HG03442 (cell line): ENCODE data around the gene TBL1XR1.
"Not testable (repeated sequence)": the region's sequence is repeated elsewhere in the genome, so short reads cannot be mapped to it uniquely, and the experiment has no call there.

ENCODE experiments used
- ATAC-seq: cut with Tn5 transposase; IDR thresholded peaks from one replicate; pipeline ENCODE4 v1.9.1; 2021; ENCODE audit warnings: mild to moderate bottlenecking, moderate library complexity; ENCODE audit not compliant: unreplicated experiment

Gene TBL1XR1

GRCh38 chr3:177185035-177185574 lies 12.2 kb downstream of the TBL1XR1 start:
- ATAC-seq = peak; percentile 22

GRCh38 chr3:177184602-177185001 lies 12.7 kb downstream of the TBL1XR1 start:
- ATAC-seq = peak; percentile 93

DNA sequence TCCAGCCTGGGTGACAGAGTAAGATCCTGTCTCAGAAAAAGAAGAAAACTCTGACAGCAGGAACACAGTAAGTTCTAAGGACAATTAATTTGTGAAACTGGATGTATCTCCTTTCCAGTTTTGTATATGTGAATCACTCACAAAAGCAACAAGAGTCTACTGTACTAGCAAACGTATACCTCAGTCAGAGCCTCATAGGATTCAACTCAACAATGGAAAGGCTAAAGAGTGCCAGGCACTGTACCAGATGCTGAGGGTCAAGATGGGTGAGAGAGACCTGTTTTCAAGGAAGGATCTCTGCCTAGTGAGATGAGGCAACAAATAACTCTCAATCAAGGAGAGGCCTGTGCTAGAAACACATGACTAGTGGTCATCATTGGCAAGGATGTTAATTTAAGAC lies 14.9 kb downstream of the TBL1XR1 start:
- no peak for ATAC-seq

- no peak for ATAC-seq
Observed at GRCh38 chr3:177181418-177181817, 15.9 kb downstream of the TBL1XR1 start.

DNA sequence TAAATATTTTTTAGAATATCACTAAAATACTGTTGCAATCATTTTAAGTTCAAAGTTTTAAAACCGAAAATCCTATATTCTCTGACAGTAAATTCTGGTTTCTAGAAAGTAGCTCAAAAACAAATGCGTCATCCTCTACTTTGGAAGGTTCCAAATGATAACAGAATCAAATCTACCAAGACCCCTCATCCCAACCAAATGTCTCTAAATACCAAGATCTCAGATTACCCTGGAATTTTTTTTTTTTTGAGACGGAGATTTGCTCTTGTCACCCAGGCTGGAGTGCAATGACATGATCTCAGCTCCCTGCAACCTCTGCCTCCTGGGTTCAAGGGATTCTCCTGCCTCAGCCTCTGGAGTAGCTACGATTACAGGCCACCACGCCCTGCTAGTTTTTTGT lies 16.8 kb downstream of the TBL1XR1 start:
- no peak for ATAC-seq

DNA sequence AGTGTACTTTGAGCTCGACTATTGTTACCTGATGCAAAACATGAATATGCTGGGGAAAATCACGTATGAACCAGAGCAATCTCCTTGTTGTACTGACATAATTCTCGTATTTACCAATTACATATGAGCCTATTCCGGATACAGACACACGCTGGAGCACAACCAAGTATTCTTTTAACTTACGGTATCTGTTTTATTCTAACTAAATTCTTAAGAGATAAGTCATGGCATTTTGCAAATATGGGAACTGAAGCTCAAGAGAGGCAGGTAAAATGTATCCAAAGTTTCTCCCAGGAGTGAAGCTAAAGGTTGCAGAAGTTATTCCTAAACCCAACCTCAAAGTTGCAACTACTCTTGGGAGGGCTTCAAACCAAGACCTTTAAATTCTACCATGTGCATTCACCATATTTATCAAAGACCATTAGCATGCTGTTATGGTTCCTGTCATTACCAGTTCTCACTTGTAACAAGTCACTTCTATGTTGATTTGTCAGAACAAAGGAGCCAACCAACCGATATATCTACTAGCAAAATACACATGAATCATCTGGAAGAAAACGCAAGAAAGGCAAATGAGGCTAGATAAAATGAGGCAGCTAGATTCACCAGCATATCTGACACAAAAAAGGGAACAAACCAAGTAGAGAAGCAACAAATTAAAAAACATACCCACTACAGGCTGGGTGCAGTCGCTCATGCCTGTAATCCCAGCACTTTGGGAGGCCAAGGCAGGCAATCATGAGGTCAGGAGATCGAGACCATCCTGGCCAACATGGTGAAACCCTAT lies 17.8 kb downstream of the TBL1XR1 start:
- ATAC-seq = no peak

DNA sequence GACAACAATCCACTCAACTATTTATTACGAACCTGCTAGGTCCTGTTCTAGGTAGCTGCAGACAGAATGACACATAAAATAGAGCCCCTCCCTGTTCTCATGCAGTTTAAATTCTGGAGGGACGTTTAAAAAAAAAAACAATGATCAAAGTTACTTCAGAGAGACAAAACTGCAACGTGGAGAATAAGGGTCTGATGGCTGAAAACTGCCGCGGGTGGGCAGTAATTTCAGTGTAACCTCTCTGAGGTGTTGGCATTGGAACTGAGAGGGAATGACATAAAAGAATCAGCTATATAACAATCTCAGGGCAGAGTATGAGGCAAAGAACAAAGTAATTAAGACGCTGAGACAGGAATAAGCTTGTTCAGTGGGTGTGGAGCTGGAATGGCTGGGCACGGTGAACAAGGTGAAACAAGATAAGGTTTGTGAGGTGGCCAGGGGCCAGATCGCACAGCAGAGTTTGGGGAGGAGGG lies 19.5 kb downstream of the TBL1XR1 start:
- ATAC-seq = no peak

- ATAC-seq = no peak
Observed at GRCh38 chr3:177174607-177175170, 22.6 kb downstream of the TBL1XR1 start.

DNA sequence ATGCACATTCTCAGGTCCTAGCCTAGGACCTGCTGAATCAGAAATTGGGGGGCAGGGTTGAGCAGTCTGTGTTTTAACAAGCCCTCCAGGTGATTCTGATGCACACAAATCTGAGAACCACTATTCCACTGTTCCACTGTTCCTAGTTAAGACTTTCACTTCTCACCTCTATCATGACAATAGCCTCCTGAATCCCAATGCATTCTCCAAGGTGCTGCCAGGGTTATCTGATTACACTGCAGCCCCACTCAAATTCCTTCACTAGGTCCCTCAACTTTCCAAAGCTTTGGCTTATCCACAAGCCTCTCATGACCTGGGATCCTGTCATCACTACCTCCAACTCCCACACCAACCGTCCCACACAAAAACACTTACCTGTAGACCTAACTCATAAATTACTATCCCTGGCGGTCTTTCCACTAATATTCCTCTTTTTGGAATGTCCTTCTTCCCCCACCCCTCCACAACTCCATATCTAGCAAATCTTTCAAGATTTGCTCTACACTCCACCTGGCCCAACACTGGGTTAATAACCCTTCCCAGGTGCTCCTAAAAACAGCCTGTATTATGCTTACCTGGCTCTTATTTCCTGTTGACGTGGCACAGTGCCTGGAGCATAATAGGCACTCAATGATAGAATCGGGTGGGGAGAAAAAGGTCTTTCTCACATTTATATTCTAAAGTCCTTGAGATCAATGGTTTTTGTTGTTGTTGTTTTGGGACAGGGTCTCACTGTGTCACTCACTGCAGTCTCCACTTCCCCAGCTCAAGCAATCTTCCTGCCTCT lies 27.2 kb downstream of the TBL1XR1 start:
- ATAC-seq = no peak

- no peak for ATAC-seq
Observed at GRCh38 chr3:177168431-177168830, 28.9 kb downstream of the TBL1XR1 start.

GRCh38 chr3:177162742-177163141 lies 34.5 kb downstream of the TBL1XR1 start:
- no peak for ATAC-seq

DNA sequence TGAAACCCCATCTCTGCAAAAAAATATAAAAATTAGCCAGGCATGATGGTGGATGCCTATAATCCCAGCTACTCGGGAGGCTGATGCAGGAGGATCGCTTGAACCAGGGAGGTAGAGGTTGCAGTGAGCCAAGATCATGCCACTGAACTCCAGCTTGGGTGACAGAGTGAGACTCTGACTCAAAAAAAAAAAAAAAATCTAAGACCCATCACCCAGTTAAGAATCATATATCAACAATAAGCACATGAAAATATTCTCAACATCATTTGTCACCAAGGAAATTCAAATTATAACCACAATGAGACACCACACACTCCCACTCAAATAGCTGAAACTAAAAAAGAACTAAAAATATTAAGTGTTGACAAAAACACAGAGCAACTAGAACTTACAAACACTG lies 35.7 kb downstream of the TBL1XR1 start:
- not testable (repeated sequence) for ATAC-seq

- ATAC-seq = no peak
Observed at GRCh38 chr3:177158461-177158860, 38.8 kb downstream of the TBL1XR1 start.

DNA sequence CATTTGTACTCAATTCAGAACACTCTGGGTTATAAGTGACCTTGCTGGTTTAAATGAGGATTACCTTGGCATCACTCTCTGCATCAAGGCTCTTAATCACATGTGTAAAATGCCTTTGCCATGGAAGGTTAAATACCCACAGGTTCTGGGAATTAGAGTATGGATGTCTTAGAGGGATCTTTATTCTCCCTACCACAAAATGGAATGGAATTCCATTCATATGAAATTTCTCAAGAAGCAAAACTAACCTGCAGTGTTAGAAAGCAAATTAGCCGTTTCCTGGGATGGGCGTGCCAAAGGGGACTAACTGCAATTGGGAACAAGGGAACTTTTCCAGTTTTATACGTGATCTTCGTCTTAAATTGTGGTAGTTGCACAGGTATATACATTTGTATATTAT lies 39.8 kb downstream of the TBL1XR1 start:
- no peak for ATAC-seq

DNA sequence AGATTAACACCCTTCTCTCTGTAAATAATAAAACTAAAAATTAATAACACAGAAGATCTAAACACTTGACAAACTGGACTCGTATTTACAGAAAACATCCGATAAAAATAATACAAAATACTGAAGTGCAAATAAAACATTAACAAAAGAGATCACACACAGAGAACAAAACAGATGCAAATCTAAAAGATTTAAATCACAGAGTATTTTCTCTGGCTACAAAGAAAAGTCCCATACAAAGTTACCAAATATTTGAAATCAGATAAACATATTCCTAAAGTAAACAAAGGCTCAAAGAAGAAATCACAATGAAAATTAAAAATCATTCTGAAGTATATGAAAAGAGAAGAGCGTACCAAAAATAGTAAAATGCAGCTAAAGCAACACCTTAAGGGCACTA lies 42.5 kb downstream of the TBL1XR1 start:
- no peak for ATAC-seq

- ATAC-seq = peak; percentile 92
Observed at GRCh38 chr3:177150970-177151627, 46.2 kb downstream of the TBL1XR1 start.

GRCh38 chr3:177150218-177150916 lies 46.9 kb downstream of the TBL1XR1 start:
- ATAC-seq = no peak

DNA sequence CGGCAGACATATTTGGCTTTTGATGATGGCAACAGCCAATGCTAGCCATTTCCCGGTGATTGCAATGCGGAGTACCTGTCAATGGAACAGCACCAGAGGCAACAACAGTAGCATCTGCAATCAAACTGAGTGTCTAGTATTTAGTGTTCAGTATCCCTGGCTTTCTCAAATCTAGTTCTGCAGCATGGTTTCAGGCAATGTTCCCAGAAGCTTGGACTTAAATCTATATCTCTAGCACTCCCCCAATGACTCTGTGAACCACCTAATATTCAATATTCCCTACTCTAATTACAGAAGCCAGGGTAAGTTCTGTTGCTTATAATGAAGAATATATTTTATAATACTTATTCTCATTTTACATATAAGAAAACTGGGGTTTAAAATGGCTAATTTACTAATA lies 48.2 kb downstream of the TBL1XR1 start:
- no peak for ATAC-seq

- ATAC-seq = no peak
Observed at GRCh38 chr3:177147790-177148189, 49.5 kb downstream of the TBL1XR1 start.

- ATAC-seq = no peak
Observed at GRCh38 chr3:177146646-177147045, 50.6 kb downstream of the TBL1XR1 start.
